Measurements from ENCODE around the gene TEKT5. TPM values are rescaled to one million over a fixed set of nuclear protein-coding genes. Genes with fewer than 3 reads are reported as not detected.

The TEKT5 gene
- total RNA-seq (2022; extraction: Qiagen RNA extraction) = 0.15 to 0.17 TPM (median 0.16 TPM) in 3 of 5 replicates, not detected in the others

DNA sequence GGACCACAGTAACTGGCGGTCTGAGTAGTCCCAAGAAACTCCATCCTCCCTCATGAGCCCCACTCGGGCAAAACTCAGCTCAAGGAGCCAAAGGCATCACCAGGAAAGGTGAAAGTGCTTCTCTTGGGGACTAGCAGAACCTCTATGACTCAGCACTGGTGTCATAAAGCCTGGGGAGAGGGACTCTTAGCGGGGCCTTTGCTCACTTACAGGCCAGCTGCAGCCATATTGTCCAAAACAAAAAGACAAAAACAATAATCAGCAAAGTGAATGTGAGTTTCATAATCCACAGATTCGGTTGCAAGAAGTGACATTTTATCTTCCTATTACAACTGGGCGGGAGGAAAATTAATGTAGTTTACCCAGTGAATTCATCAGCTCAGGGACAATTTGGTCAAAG is at the start of gene TEKT5:
Gene TEKT5, minus strand, starts transcription at position 101 of the 400 bp plus-strand sequence. Its CDS starts 57 bp downstream, at position 44.

DNA sequence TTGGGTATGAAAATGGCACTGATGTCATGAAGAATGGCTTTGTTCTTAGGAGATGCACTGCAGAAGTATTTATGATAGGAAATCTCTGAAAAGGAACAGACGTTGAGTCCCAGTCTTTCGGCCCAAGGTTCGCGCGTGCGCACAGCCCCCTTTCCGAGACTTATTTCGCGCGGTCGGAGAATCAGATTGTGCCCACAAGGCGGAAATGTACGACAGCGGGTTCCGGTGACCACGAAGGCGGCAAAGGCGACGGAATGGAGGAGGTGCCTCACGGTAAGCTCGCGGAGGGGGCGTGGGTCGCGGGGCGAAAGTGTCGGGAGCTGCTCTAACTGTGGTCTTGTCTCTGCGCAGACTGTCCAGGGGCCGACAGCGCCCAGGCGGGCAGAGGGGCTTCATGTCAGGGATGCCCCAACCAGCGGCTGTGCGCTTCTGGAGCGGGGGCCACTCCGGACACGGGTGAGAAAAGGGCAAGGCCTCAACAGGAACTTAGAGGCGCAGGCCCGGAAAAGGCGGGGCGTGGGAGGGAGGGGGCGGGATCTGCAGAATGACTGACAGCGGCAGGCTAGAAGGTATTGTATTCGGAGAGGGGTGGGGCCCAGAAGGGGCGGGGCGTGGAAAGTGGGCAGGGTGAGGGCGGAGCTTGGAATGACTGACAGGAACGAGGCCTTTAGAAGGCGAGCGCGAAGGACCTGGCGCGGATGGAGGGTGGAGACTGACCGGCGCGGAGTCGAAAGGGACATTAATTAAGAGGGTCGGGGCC is 49.1 kb upstream of the TEKT5 start, which contains the start of gene NUBP1:
Gene NUBP1, plus strand, starts transcription at position 233 of the 760 bp plus-strand sequence. Its CDS starts 22 bp downstream, at position 255.

DNA sequence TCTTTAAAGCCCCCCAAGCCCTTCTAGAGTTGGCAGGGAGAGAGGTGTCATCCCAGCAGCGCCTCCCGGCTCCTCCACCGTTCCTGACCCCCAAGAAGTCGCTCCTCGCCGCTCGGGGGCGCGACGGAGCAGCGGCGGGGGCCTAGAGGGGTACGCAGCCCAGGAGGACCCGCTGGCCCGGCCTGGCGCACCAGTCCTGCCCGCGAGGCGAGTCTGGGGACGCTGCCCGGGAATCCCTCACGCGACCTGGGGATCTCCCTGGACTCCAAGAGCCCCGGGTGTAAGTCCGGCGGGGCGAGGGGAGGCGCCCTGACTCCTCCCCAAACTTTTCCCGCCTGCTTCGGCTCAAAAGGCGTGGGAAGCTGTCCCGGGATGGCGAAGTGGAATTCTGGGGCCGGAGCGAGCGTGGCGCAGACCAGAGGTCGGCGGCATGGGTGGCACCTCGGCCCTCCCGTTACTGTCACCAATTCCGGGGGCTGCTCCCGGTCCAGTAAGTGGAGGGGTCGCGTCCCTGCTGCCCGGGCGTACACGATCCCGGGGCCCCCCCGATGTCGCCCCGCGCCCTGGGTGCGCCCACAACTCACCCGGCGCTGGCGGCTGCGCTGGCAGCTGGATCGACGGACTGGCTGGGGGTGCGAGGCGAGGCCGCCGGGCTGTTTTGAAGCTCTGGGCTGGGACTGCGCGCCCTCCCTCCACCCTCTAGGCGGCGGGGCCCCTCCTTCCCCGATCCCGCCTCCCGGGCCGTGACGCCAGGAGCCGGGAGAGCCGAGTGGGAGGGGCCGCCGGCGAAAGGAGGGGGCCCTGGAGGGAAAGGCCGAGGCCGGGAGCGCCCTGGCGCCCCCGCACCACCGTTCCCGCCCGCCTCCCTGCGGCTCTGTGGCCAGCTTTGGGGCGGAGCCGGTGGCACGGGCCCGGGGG is 114.5 kb downstream of the TEKT5 start, which contains the start of gene EMP2:
Gene EMP2, minus strand, starts transcription at position 634 of the 918 bp plus-strand sequence. CDS start 32,981 bp downstream, outside the sequence.

Other genes with a start within 250 kb of the TEKT5 start
- gene EMP2, start 114.3 kb downstream of the TEKT5 start, total RNA-seq (2022; extraction: Qiagen RNA extraction) = 32.1 to 58.2 TPM (median 55.8 TPM) in 5 replicates
- 46.8 to 51.3 TPM (median 48.1 TPM) in 5 replicates for gene NUBP1, start 48.9 kb upstream of the TEKT5 start, total RNA-seq (2022; extraction: Qiagen RNA extraction)
- 0.07 to 0.36 TPM (median 0.21 TPM) in 5 replicates for gene TVP23A, start 123.9 kb upstream of the TEKT5 start, total RNA-seq (2022; extraction: Qiagen RNA extraction)
- gene CIITA, start 182.3 kb upstream of the TEKT5 start, total RNA-seq (2022; extraction: Qiagen RNA extraction) = 0.03 to 0.09 TPM (median 0.06 TPM) in 5 replicates
- gene DEXI, start 247.5 kb upstream of the TEKT5 start, total RNA-seq (2022; extraction: Qiagen RNA extraction) = 34.5 to 44.0 TPM (median 40.4 TPM) in 5 replicates
- gene CLEC16A, start 249.6 kb upstream of the TEKT5 start, total RNA-seq (2022; extraction: Qiagen RNA extraction) = 7.2 to 12.3 TPM (median 11.6 TPM) in 5 replicates